GM18498 (cell line): Measurements from ENCODE around the gene LHCGR.

Experiments
- ATAC-seq: cut with Tn5 transposase; IDR thresholded peaks from one replicate; pipeline ENCODE4 v1.9.1; 2021; ENCODE audit warnings: mild to moderate bottlenecking, moderate library complexity; ENCODE audit not compliant: unreplicated experiment

Gene LHCGR

GRCh38 chr2:48755473-48755872 lies at the start of gene LHCGR:
Gene LHCGR, minus strand, starts transcription at chr2:48755724. Its CDS starts 53 bp downstream, at chr2:48755671.
- ATAC-seq = peak; percentile 39

- no peak for ATAC-seq
These were observed 44.1 kb upstream of the LHCGR start for GRCh38 chr2:48799601-48800000.

- ATAC-seq = no peak
These were observed 39.5 kb upstream of the LHCGR start for GRCh38 chr2:48795065-48795464.

GRCh38 chr2:48793671-48794070 lies 38.1 kb upstream of the LHCGR start:
- ATAC-seq = no peak

GRCh38 chr2:48792030-48792429 lies 36.5 kb upstream of the LHCGR start:
- no peak for ATAC-seq

GRCh38 chr2:48790407-48791170 lies 35.1 kb upstream of the LHCGR start:
- no peak for ATAC-seq

- ATAC-seq = no peak
These were observed 32.1 kb upstream of the LHCGR start for GRCh38 chr2:48787580-48787979.

GRCh38 chr2:48781366-48781765 lies 25.8 kb upstream of the LHCGR start:
- no peak for ATAC-seq

- ATAC-seq = no peak
These were observed 23.6 kb upstream of the LHCGR start for GRCh38 chr2:48779019-48779716.

GRCh38 chr2:48774251-48774650 lies 18.7 kb upstream of the LHCGR start:
- ATAC-seq = no peak

- ATAC-seq = no peak
These were observed 15.9 kb upstream of the LHCGR start for GRCh38 chr2:48771241-48772014.

GRCh38 chr2:48770181-48770580 lies 14.7 kb upstream of the LHCGR start:
- no peak for ATAC-seq

- no peak for ATAC-seq
These were observed 13.1 kb upstream of the LHCGR start for GRCh38 chr2:48768669-48769068.

- ATAC-seq = no peak
These were observed 11.8 kb upstream of the LHCGR start for GRCh38 chr2:48767330-48767729.

GRCh38 chr2:48760826-48761225 lies 5.3 kb upstream of the LHCGR start:
- no peak for ATAC-seq

- ATAC-seq = no peak
These were observed 4.2 kb upstream of the LHCGR start for GRCh38 chr2:48759682-48760081.

- no peak for ATAC-seq
These were observed 765 bp upstream of the LHCGR start for GRCh38 chr2:48756289-48756688.

- no peak for ATAC-seq
These were observed 650 bp downstream of the LHCGR start for GRCh38 chr2:48754874-48755273.

GRCh38 chr2:48753228-48753627 lies 2.3 kb downstream of the LHCGR start:
- ATAC-seq = no peak

GRCh38 chr2:48750128-48750739 lies 5.3 kb downstream of the LHCGR start:
- ATAC-seq = peak; percentile 69
